ENCODE results near the gene NKX1-1.

DNA sequence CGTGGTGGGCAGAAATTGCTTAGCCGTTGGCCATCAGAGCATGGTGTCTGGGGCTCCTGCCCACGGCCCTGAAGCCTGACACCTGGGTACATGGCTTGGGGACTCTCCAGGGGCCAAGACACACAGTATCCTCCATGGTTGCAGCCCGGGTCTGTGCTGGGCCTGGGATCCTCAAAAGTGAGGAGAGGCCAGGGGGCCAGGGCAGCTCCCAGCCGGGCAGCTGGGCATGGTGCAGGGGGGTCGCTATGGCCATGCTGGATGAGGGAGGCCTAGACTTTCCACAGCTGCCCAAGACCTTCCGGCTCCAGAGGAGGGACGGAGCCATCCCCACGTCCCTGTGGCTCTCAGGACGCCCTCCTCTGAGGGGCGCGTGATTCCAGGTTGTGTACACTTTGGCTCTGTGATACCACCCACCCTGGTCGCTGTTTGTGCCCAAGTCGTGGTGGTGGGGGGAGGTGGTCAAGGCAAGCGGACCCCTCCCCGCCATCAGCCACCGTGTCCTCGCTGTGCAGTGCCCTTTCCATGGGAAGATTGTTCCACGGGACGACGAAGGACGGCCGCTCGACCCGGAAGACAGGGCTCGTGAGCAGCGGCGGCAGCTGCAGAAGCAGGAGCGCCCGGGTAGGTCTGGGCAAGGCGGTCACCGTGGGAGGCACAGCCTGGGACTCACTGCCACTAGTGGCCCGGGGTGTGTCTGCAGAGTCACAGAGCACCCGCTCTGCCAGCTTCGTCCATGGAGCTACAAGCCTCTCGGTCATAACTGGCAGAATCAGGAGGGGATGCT, 25.7 kb downstream of the NKX1-1 start:
- TF ChIP-seq CTCF (IDR thresholded peaks at IDR 0.05; ENCODE audit: borderline replicate concordance, extremely low read depth, low read length, poor library complexity, severe bottlenecking) (no peak), EZH2 (IDR thresholded peaks at IDR 0.05; ENCODE audit: borderline replicate concordance, low read depth, low read length, severe bottlenecking) (no peak)
